KG1 (cell line): Measurements from ENCODE around the gene LCE5A.
"Not testable (repeated sequence)": the region's sequence is repeated elsewhere in the genome, so short reads cannot be mapped to it uniquely, and the experiment has no call there.

ENCODE experiments used
- DNase-seq: peaks from one replicate; lab custom pipeline; 2025; lab: John Stamatoyannopoulos, UW

Gene LCE5A

GRCh38 chr1:152510503-152510902 is at the start of gene LCE5A:
LCE5A (plus strand) TSS chr1:152510803; CDS start chr1:152511535, 732 bp downstream.
- DNase-seq = no peak

GRCh38 chr1:152461544-152461943 is 49.1 kb upstream of the LCE5A start:
- peak; percentile 42 for DNase-seq

GRCh38 chr1:152462636-152463035 is 48.0 kb upstream of the LCE5A start:
- no peak for DNase-seq

GRCh38 chr1:152466217-152466616 is 44.4 kb upstream of the LCE5A start:
- DNase-seq = no peak

- DNase-seq = no peak
Observed at GRCh38 chr1:152473887-152474537, 36.6 kb upstream of the LCE5A start.

GRCh38 chr1:152479792-152480595 is 30.6 kb upstream of the LCE5A start:
- no peak for DNase-seq

- DNase-seq = no peak
Observed at GRCh38 chr1:152481869-152482664, 28.5 kb upstream of the LCE5A start.

GRCh38 chr1:152486400-152487006 is 24.1 kb upstream of the LCE5A start:
- DNase-seq = no peak

GRCh38 chr1:152487871-152488270 is 22.7 kb upstream of the LCE5A start:
- DNase-seq = no peak

GRCh38 chr1:152491537-152491936 is 19.1 kb upstream of the LCE5A start:
- DNase-seq = not testable (repeated sequence)

GRCh38 chr1:152495066-152495675 is 15.4 kb upstream of the LCE5A start:
- DNase-seq = no peak

- no peak for DNase-seq
Observed at GRCh38 chr1:152497273-152497672, 13.3 kb upstream of the LCE5A start.

- DNase-seq = no peak
Observed at GRCh38 chr1:152501704-152502103, 8.9 kb upstream of the LCE5A start.

- DNase-seq = no peak
Observed at GRCh38 chr1:152502496-152503180, 8.0 kb upstream of the LCE5A start.

GRCh38 chr1:152505083-152505482 is 5.5 kb upstream of the LCE5A start:
- no peak for DNase-seq

GRCh38 chr1:152506899-152507498 is 3.6 kb upstream of the LCE5A start:
- DNase-seq = no peak

- no peak for DNase-seq
Observed at GRCh38 chr1:152511596-152511995, 993 bp downstream of the LCE5A start.

- no peak for DNase-seq
Observed at GRCh38 chr1:152513081-152513480, 2.5 kb downstream of the LCE5A start.

GRCh38 chr1:152514715-152515433 is 4.3 kb downstream of the LCE5A start:
- no peak for DNase-seq

GRCh38 chr1:152515434-152515783 is 4.8 kb downstream of the LCE5A start:
- DNase-seq = no peak
